Stimulated activated CD8-positive, alpha-beta memory T cell treated with anti-CD3 and anti-CD28 coated beads, Interleukin-7, amount 100 ng/mL, for 24 hours (primary cell): ENCODE measurements around the gene SH3RF2.
A peak's percentile ranks its signal among the peaks of the same experiment; 100 is the strongest.
"Not testable (repeated sequence)": the region's sequence is repeated elsewhere in the genome, so short reads cannot be mapped to it uniquely, and the experiment has no call there.

Source experiments
- DNase-seq: peaks from one replicate; pipeline ENCODE4 v3.0.0-alpha.2; 2020; ENCODE audit warnings: low read depth

The SH3RF2 gene, protein sequence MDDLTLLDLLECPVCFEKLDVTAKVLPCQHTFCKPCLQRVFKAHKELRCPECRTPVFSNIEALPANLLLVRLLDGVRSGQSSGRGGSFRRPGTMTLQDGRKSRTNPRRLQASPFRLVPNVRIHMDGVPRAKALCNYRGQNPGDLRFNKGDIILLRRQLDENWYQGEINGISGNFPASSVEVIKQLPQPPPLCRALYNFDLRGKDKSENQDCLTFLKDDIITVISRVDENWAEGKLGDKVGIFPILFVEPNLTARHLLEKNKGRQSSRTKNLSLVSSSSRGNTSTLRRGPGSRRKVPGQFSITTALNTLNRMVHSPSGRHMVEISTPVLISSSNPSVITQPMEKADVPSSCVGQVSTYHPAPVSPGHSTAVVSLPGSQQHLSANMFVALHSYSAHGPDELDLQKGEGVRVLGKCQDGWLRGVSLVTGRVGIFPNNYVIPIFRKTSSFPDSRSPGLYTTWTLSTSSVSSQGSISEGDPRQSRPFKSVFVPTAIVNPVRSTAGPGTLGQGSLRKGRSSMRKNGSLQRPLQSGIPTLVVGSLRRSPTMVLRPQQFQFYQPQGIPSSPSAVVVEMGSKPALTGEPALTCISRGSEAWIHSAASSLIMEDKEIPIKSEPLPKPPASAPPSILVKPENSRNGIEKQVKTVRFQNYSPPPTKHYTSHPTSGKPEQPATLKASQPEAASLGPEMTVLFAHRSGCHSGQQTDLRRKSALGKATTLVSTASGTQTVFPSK

DNA sequence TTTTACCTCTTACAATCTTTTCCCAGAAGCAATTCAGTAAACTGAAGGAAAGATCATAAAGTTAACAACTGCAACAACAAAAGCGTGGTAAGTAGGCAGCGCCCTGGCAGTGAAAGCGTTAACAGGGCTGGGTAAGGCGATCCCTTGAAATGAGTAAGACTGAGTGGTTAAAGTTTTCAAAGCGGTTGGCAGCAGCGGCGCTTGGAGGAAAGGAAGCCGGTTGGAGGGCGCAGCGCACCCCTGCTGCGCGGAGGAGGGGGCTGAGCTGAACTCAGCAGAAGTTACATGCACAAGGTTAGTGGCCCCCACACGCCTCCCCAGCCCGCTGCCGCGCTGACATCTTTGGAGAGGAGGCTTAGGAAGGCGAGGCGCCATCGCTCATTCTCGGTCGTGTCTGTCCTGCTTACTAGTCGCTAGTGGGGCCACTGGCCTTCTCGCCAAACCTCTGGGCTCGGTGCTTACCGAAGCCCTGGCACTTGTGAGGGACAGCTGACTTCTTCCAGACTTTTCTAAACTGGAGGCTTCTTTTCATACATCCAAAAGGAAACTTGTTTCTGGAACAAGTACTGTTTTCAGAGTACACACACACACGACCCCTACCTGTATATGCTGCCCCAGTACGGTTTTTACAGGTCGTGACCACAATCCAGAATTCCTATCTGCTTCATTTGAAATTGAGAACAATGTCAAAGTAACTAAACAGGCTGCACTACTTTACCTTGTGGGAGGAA lies at the start of gene SH3RF2:
Gene SH3RF2 (plus strand): TSS at position 178 of the 731 bp plus-strand sequence. CDS start 1,351 bp downstream, outside the sequence.
- peak; percentile 6 for DNase-seq

GRCh38 chr5:145887217-145887616 lies 49.2 kb upstream of the SH3RF2 start:
- DNase-seq = no peak

DNA sequence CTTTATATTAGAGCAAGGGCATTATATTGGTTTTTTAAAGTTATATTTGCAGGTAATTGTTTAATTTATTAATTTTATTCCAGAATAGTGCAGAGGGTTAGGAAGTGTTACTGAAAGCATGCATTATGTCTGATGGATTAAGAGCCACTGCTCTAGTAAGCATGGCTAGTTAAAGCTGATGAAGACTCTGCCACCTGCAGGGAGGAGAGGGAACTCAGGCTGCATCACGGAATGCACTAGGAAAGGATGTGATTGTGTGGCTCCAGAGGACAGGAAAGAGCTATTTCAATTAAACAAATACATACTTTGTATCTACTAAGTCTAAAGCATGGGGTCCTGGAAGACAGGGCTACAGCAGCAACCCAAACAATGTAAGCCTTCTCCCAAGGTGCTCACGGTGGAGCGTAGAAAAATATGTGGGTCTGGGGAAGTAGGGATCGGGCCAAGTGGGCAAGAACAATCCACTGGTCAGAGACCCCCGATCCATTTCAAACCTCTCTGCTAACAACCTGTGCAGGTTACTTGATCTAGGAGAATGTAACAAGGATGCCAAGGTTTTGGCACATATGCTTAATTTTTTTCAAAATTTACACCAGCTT lies 48.3 kb upstream of the SH3RF2 start:
- no peak for DNase-seq

DNA sequence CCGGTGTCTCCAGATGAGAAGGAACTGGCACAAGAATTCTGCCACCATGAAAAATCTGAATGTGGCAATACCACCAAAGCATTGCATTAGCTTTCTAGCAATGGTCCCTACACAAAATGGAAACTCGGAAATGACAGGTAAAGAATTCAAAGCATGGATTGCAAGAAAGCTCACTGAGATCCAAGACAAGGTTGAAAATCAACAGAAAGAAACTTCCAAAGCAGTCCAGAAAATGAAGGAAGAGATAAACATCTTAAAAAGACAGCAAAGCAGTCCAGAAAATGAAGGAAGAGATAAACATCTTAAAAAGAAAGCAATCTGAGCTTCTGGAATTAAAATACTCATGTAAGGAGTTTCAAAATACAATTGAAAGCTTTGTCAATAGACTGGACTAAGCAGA lies 46.8 kb upstream of the SH3RF2 start:
- DNase-seq = no peak

GRCh38 chr5:145891378-145891777 lies 45.0 kb upstream of the SH3RF2 start:
- not testable (repeated sequence) for DNase-seq

DNA sequence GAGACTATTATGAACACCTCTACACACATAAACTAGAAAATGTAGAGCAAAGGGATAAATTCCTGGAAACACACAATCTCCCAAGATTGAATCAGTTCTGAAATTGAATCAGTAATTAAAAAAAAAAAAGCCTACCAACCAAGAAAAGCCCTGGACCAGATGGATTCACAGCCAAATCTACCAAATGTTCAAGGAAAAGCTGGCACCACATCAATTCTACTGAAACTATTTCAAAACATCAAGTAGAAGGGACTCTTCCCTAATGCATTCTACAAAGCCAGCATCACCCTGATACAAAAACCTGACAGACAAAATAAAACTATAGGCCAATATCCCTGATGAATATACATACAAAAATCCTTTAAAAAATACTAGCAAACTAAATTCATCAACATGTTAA lies 38.2 kb upstream of the SH3RF2 start:
- no peak for DNase-seq

- no peak for DNase-seq
These were observed 34.0 kb upstream of the SH3RF2 start for GRCh38 chr5:145902421-145902820.

DNA sequence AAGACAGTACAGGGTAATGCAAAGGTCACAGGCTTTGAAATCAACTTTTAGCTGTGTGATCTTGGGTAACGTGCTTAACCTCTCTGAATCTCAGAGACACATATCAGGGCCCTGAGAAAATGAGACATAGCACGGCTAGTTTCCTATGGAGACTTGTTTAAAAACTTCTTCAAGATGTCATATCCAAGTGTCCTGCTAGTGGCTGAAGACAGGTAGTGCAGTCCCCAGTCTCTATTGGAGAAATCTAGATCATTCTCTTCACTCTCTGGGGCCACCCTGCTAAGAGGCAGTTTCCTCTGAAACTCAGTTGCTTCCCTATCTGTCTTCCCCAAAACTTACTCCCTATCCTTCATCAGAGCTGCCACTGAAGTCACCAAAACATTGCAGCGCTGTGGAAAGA lies 33.3 kb upstream of the SH3RF2 start:
- no peak for DNase-seq

- DNase-seq = no peak
These were observed 32.5 kb upstream of the SH3RF2 start for GRCh38 chr5:145903867-145904266.

- DNase-seq = no peak
These were observed 31.6 kb upstream of the SH3RF2 start for GRCh38 chr5:145904743-145905142.

GRCh38 chr5:145906401-145906800 lies 30.0 kb upstream of the SH3RF2 start:
- DNase-seq = no peak

GRCh38 chr5:145908206-145908960 lies 28.0 kb upstream of the SH3RF2 start:
- DNase-seq = no peak

GRCh38 chr5:145911164-145911563 lies 25.2 kb upstream of the SH3RF2 start:
- no peak for DNase-seq

GRCh38 chr5:145912019-145912418 lies 24.4 kb upstream of the SH3RF2 start:
- no peak for DNase-seq

GRCh38 chr5:145912594-145912993 lies 23.8 kb upstream of the SH3RF2 start:
- no peak for DNase-seq

DNA sequence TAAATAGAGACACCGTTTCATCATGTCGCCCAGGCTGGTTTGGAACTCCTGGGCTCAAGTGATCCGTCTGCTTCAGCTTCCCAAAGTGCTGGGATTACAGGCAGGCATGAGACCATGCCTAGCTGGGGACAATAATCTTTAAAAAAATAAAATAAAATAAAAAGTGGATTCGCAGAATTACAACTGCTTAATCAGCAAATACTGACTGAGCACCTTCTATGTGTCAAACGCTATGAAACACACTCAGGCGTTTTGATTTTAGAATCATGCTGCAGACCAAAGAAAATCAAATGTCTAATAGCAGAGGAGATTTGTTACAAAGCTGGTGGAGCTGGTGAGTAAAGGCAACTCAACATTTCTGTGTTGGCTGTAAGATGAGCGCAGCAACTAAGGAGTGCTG lies 22.7 kb upstream of the SH3RF2 start:
- no peak for DNase-seq

DNA sequence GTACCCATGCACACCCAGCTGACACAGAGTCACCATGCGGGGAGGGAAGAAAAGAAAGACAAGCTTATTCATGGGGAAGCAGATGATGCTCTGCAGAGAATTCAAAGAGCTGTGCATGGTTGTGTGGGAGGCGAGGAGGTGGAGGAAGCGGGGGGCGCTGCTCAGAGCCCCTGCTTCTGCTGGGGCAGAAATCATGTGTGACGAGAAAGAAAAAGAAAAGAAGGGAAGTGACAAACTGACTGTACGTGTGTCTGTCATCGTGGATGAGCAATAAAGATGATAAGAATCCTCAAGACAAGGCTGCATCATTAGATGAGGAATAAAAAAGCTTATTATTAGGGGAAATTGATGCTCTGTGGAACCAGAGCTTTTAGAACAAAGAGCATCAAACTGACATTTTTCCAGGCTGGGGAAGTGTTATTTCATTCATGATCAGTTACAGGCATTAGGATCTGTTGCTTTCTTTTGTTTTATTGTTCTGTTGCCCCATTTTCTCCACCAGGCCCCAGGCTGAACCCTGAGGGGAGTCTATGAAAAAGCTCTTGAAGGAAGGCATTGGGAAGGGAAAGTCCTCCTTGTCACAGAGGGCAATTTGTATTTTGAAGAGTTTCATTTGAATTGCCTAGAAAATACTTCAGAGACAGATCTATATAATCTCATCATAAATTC lies 20.3 kb upstream of the SH3RF2 start:
- DNase-seq = no peak

GRCh38 chr5:145917288-145917687 lies 19.1 kb upstream of the SH3RF2 start:
- DNase-seq = no peak

GRCh38 chr5:145918397-145918796 lies 18.0 kb upstream of the SH3RF2 start:
- no peak for DNase-seq

DNA sequence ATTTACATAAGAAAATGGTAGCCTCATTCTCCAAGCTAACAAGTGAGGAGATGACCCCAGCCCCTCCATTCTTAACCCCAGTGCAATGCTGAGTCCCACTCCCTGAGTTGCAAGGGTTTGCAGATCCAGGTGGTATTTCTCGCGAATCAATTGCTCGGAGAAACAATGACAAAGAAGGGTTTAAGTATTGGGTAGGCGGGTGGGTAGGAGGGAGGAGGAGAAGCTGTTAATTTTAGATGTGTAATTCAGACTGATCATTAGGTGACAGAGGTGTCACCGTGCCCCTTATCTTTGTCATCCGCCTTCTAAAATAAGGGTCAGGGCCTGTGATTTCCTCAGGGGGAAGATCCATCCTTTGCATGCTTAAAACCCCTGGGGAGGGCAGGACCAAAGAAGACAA lies 17.0 kb upstream of the SH3RF2 start:
- DNase-seq = no peak
